CD4-positive, alpha-beta T cell (primary cell): Measurements from ENCODE around the gene ADAMTS17. TPM values are rescaled to one million over a fixed set of nuclear protein-coding genes. Genes with fewer than 3 reads are reported as not detected.
A peak's percentile ranks its signal among the peaks of the same experiment; 100 is the strongest.

Experiments used
- ATAC-seq: fragments of 200-7000 bp; cut with Tn5 transposase; one replicate; pipeline ENCODE4 v1.10.0; 2022; ENCODE audit warnings: mild to moderate bottlenecking; ENCODE audit not compliant: poor library complexity
- CTCF ChIA-PET: fragments of 350-600 bp; sonication (Branson Sonifier 250); formaldehyde crosslinking; loops from one replicate; lab custom pipeline; 2021; ENCODE audit warnings: antibody characterized with exemption, inconsistent platforms; lab: Charles Lee
- POLR2A ChIA-PET: fragments of 350-600 bp; sonication (Branson Sonifier 250); formaldehyde crosslinking; loops from one replicate; lab custom pipeline; 2021; ENCODE audit warnings: antibody characterized with exemption, inconsistent platforms; lab: Charles Lee
- DNase-seq, 14 experiments: peaks; one replicate each; pipeline ENCODE4 v3.0.0-alpha.2; 2013 to 2020; ENCODE audit warnings: mixed read lengths in 2 of 14
- H3K27ac ChIP-seq, 2 donors: one replicate each; pipeline versions ENCODE4 v1.5.1 to v1.7.0; 2013; ENCODE audit warnings: low read length in 2 of 2, low read depth in 1 of 2, mild to moderate bottlenecking in 1 of 2
- H3K27me3 ChIP-seq, 2 experiments: 1 replicate in 1 of 2; 2 replicates in 1 of 2; pipeline versions ENCODE4 v1.6.1 to v1.7.0; 2013; ENCODE audit warnings: low read length in 2 of 2, control low read depth in 1 of 2, mild to moderate bottlenecking in 1 of 2, moderate library complexity in 1 of 2; ENCODE audit not compliant: insufficient read depth in 2 of 2, control insufficient read depth in 1 of 2
- H3K36me3 ChIP-seq: one replicate; pipeline ENCODE4 v1.6.1; 2013; ENCODE audit warnings: low read length, control low read depth; ENCODE audit not compliant: insufficient read depth
- H3K4me1 ChIP-seq: one replicate; pipeline ENCODE4 v1.6.1; 2013; ENCODE audit warnings: low read length, control low read depth; ENCODE audit not compliant: insufficient read depth
- H3K4me3 ChIP-seq: one replicate; pipeline ENCODE4 v1.5.1; 2013; ENCODE audit warnings: mild to moderate bottlenecking, low read length, moderate library complexity
- H3K9me3 ChIP-seq, 2 experiments: 1 replicate in 1 of 2; 2 replicates in 1 of 2; pipeline versions ENCODE4 v1.6.1 to v1.7.0; 2013; ENCODE audit warnings: low read length in 2 of 2, mild to moderate bottlenecking in 2 of 2, control low read depth in 1 of 2, moderate library complexity in 1 of 2; ENCODE audit not compliant: control insufficient read depth in 1 of 2, insufficient read depth in 1 of 2
- H3K27ac Mint-ChIP-seq: one replicate; pipeline ENCODE4 v1.8.0; 2020; ENCODE audit warnings: mixed read lengths
- H3K27me3 Mint-ChIP-seq: one replicate; pipeline ENCODE4 v1.8.0; 2021; ENCODE audit warnings: mixed read lengths
- H3K36me3 Mint-ChIP-seq: one replicate; pipeline ENCODE4 v1.8.0; 2021; ENCODE audit warnings: low read depth, mixed read lengths
- H3K4me1 Mint-ChIP-seq: one replicate; pipeline ENCODE4 v1.8.0; 2021; ENCODE audit warnings: low read depth, mixed read lengths
- H3K4me3 Mint-ChIP-seq: one replicate; pipeline ENCODE4 v1.8.0; 2020; ENCODE audit warnings: mild to moderate bottlenecking, mixed read lengths
- H3K9me3 Mint-ChIP-seq: one replicate; pipeline ENCODE4 v1.8.0; 2020; ENCODE audit warnings: mixed read lengths
- CTCF ChIP-seq: fragments of 200-600 bp; IDR thresholded peaks from one replicate; pipeline ENCODE4 v1.8.0; 2022; ENCODE audit warnings: antibody characterized with exemption, mild to moderate bottlenecking
- intact Hi-C, 2 experiments: fragments of 100-400 bp; cut with DNase I in 1 of 2; cut with micrococcal nuclease in 1 of 2; formaldehyde crosslinking; loops; one replicate each; pipeline versions ENCODE4 v1.15.1 to v1.9.0; 2023 to 2025; cut with DNase I, micrococcal nuclease
- total RNA-seq, 174 experiments: library from RNA in 2 of 174; stranded (reverse) in 2 of 174; gene quantifications; one replicate each; pipeline ENCODE4 v1.2.3 and lab custom pipeline; 2021 to 2026

ADAMTS17 gene
- total RNA-seq, 2 experiments from 2014 or later = 9.9 to 13.2 TPM

- Histone ChIP-seq H3K4me1 (peaks cover 7% of the 10 kb centered on the region), H3K4me3 (no peak overlapping the region), H3K27me3 (no peaks in the 10 kb centered on the region), H3K27ac (no peak overlapping the region), H3K36me3 (no peaks in the 10 kb centered on the region), H3K9me3 (peaks cover 7 to 10% of the 10 kb centered on the region in 2 experiments)
- ATAC-seq (no peak), DNase-seq (no peak)
- Mint-ChIP-seq H3K36me3 (peaks cover 48% of the 10 kb centered on the region), H3K27ac (no peak overlapping the region), H3K4me1 (peaks cover 27% of the 10 kb centered on the region), H3K27me3 (no peaks in the 10 kb centered on the region), H3K9me3 (peaks cover 7% of the 10 kb centered on the region), H3K4me3 (no peak overlapping the region)
- POLR2A ChIA-PET = no interaction called here
- TF ChIP-seq CTCF = no peak
- intact Hi-C loops = no loop called here
- CTCF ChIA-PET = interaction anchor here (0.7 kb wide), 1 partner anchor 89 kb away, joined by 3 read pairs; no protein-coding TSS in a partner anchor
Observed at GRCh38 chr15:100116416-100117190, 225.2 kb downstream of the ADAMTS17 start.

GRCh38 chr15:100115711-100116090, 226.1 kb downstream of the ADAMTS17 start:
- Histone ChIP-seq H3K27ac (no peak overlapping the region), H3K36me3 (no peaks in the 10 kb centered on the region), H3K4me3 (no peak overlapping the region), H3K27me3 (no peaks in the 10 kb centered on the region), H3K4me1 (peaks cover 16% of the 10 kb centered on the region), H3K9me3 (peaks cover 1 to 7% of the 10 kb centered on the region in 2 experiments)
- CTCF ChIA-PET = interaction anchor here (0.7 kb wide), 1 partner anchor 88 kb away, joined by 3 read pairs; no protein-coding TSS in a partner anchor
- Mint-ChIP-seq H3K4me3 (no peak overlapping the region), H3K27me3 (no peaks in the 10 kb centered on the region), H3K36me3 (peaks cover 41% of the 10 kb centered on the region), H3K9me3 (peaks cover 3% of the 10 kb centered on the region), H3K27ac (no peak overlapping the region), H3K4me1 (peaks cover 34% of the 10 kb centered on the region)
- ATAC-seq (no peak), DNase-seq (no peak)
- POLR2A ChIA-PET = no interaction called here
- no peak for TF ChIP-seq CTCF
- intact Hi-C loops = no loop called here

DNA sequence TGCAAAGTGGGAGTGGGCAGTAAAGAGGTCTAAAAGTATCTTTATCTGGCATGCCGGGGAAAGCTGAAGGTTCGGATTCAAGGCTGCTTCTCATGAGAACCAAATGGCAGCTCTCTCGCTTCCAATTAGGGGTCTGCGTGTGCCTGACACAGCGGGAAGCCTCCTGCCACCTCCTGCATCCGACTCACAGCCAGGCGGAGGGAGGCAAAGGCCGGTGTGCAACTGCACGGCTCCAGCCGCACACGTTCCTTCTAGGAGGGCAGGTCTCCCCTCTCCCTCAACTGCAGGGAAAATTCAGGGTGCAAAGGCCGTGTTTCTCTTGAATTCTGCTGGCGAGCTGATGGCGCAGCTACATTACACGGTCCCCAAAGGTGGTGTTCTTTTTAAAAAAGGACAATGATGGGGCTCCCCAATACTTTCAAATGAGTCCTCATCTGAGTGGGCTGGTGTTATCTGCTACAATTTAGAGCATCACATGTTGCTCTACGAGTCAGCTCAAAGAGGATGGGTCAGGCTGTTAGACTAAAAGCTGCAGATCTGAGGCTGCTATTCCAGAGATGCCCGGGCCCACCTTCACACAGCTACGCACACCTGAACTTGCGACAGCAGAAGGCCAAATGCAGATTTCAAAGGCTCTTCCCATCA, 226.6 kb downstream of the ADAMTS17 start:
- CTCF ChIA-PET = no interaction called here
- Histone ChIP-seq H3K9me3 (peaks cover 0 to 7% of the 10 kb centered on the region in 2 experiments), H3K4me3 (no peak overlapping the region), H3K4me1 (peaks cover 21% of the 10 kb centered on the region), H3K27ac (no peak overlapping the region), H3K27me3 (no peaks in the 10 kb centered on the region), H3K36me3 (no peaks in the 10 kb centered on the region)
- no peak overlapping the region for H3K4me3 Mint-ChIP-seq
- DNase-seq = no peak
- intact Hi-C loops = no loop called here
- H3K4me1 Mint-ChIP-seq = peaks cover 34% of the 10 kb centered on the region
- no peaks in the 10 kb centered on the region for H3K27me3 Mint-ChIP-seq
- POLR2A ChIA-PET = no interaction called here
- H3K9me3 Mint-ChIP-seq = peaks cover 3% of the 10 kb centered on the region
- H3K27ac Mint-ChIP-seq = peak overlapping the region; percentile 17
- H3K36me3 Mint-ChIP-seq = peaks cover 36% of the 10 kb centered on the region
- no peak for ATAC-seq
- TF ChIP-seq CTCF = no peak
